Stimulated activated naive B cell treated with anti-CD40 and anti-IgM and Interleukin-4, amounts not matched to agents 10 μg/mL and 1 μg/mL and 100 μg/mL, for 72 hours (primary cell): ENCODE data around the gene CBFA2T2.
"Not testable (repeated sequence)": the region's sequence is repeated elsewhere in the genome, so short reads cannot be mapped to it uniquely, and the experiment has no call there.

ENCODE experiments used
- ATAC-seq, 2 donors: fragments of 150-1000 bp; cut with Tn5 transposase; replicated peaks; 2 replicates each; pipeline ENCODE4 v1.10.0; 2021; ENCODE audit warnings: moderate library complexity in 1 of 2
- DNase-seq: peaks from one replicate; pipeline ENCODE4 v3.0.0; 2021
- H3K27ac Mint-ChIP-seq: one replicate; pipeline ENCODE4 v1.8.0; 2022; ENCODE audit warnings: mild to moderate bottlenecking, mixed read lengths
- H3K27me3 Mint-ChIP-seq, 2 donors: one replicate each; pipeline ENCODE4 v1.8.0; 2022; ENCODE audit warnings: mixed read lengths in 2 of 2
- H3K36me3 Mint-ChIP-seq, 2 donors: one replicate each; pipeline ENCODE4 v1.8.0; 2022; ENCODE audit warnings: mixed read lengths in 2 of 2, mild to moderate bottlenecking in 1 of 2
- H3K4me1 Mint-ChIP-seq, 2 donors: one replicate each; pipeline ENCODE4 v1.8.0; 2022; ENCODE audit warnings: mixed read lengths in 2 of 2, mild to moderate bottlenecking in 1 of 2
- H3K4me3 Mint-ChIP-seq, 2 donors: one replicate each; pipeline ENCODE4 v1.8.0; 2022; ENCODE audit warnings: mild to moderate bottlenecking in 2 of 2, mixed read lengths in 2 of 2, moderate library complexity in 1 of 2
- H3K9me3 Mint-ChIP-seq, 2 donors: one replicate each; pipeline ENCODE4 v1.8.0; 2022; ENCODE audit warnings: mixed read lengths in 2 of 2, mild to moderate bottlenecking in 1 of 2

The CBFA2T2 gene

GRCh38 chr20:33606118-33606771, 116.3 kb downstream of the CBFA2T2 start:
- H3K27ac Mint-ChIP-seq: peak overlapping the region; percentile 33
- H3K4me3 Mint-ChIP-seq: peak overlapping the region in 1 of 2 donors; percentile 20
- peaks cover 34 to 78% of the 10 kb centered on the region in 2 donors for H3K4me1 Mint-ChIP-seq
- peaks cover 12 to 26% of the 10 kb centered on the region in 2 donors for H3K36me3 Mint-ChIP-seq
- DNase-seq (peak; percentile 2), ATAC-seq (peak; percentile 87 to 89)
- H3K27me3 Mint-ChIP-seq: no peaks in the 10 kb centered on the region
- H3K9me3 Mint-ChIP-seq: no peaks in the 10 kb centered on the region

DNA sequence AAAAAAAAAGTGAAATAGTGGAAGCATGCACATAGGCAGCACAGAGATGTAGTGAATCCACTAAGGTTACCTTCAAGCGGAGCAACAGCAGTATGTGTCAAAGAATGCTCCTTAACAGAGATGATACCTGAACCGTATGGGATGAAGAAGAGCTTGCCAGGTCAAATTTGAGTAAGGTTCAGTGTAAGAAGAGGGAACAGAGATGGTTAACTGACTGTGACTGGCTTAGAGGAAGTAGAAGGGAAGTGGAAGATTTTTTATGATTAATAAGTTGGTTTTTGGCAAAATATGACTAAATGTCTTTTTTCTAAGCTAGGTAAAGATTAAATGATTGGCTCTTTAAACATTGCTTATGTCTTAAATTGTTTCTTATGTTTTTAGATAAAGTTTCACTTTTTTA, 119.6 kb downstream of the CBFA2T2 start:
- ATAC-seq (peak; percentile 74 to 82), DNase-seq (no peak)
- H3K9me3 Mint-ChIP-seq: no peaks in the 10 kb centered on the region
- H3K27me3 Mint-ChIP-seq: no peaks in the 10 kb centered on the region
- peaks cover 17 to 50% of the 10 kb centered on the region in 2 donors for H3K4me1 Mint-ChIP-seq
- H3K4me3 Mint-ChIP-seq: peak overlapping the region in 1 of 2 donors; percentile 36
- H3K36me3 Mint-ChIP-seq: peaks cover 13 to 21% of the 10 kb centered on the region in 2 donors
- H3K27ac Mint-ChIP-seq: peak overlapping the region; percentile 21

- H3K27ac Mint-ChIP-seq: no peak overlapping the region
- H3K4me1 Mint-ChIP-seq: peaks cover 14 to 36% of the 10 kb centered on the region in 2 donors
- DNase-seq: no peak
- no peak for ATAC-seq
- no peak overlapping the region for H3K4me3 Mint-ChIP-seq
- H3K36me3 Mint-ChIP-seq: peaks cover 13 to 24% of the 10 kb centered on the region in 2 donors
- H3K9me3 Mint-ChIP-seq: no peaks in the 10 kb centered on the region
- no peaks in the 10 kb centered on the region for H3K27me3 Mint-ChIP-seq
Measured at GRCh38 chr20:33611106-33611505, 121.2 kb downstream of the CBFA2T2 start.

DNA sequence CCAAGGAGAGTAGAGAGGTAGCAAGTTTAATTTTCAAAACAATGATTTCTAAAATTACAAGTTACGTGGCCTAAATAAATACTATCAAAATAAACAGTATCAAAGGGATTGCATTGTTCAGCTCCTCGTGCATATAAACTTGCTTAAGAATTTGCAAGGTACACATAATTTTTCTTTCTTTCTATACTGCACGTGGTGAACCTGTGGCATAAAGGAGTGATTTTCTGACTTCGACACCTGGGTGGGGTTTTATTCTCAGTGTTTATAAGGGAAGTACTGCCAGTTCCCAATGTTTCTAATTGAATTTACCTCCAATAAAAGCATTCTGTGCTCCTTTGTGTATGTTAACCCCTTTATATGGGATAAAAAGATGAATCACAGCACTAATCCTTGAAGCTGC, 122.1 kb downstream of the CBFA2T2 start:
- no peaks in the 10 kb centered on the region for H3K9me3 Mint-ChIP-seq
- H3K27ac Mint-ChIP-seq: no peak overlapping the region
- DNase-seq: no peak
- H3K36me3 Mint-ChIP-seq: peaks cover 17 to 32% of the 10 kb centered on the region in 2 donors
- H3K4me3 Mint-ChIP-seq: no peak overlapping the region
- ATAC-seq: no peak
- H3K4me1 Mint-ChIP-seq: peaks cover 6 to 27% of the 10 kb centered on the region in 2 donors
- no peaks in the 10 kb centered on the region for H3K27me3 Mint-ChIP-seq

GRCh38 chr20:33621717-33622400, 132.0 kb downstream of the CBFA2T2 start:
- no peak for ATAC-seq
- H3K27me3 Mint-ChIP-seq: no peaks in the 10 kb centered on the region
- no peak overlapping the region for H3K4me3 Mint-ChIP-seq
- H3K36me3 Mint-ChIP-seq: peaks cover 32 to 49% of the 10 kb centered on the region in 2 donors
- DNase-seq: no peak
- H3K9me3 Mint-ChIP-seq: peaks cover 0 to 1% of the 10 kb centered on the region in 2 donors
- peaks cover 7 to 9% of the 10 kb centered on the region in 2 donors for H3K4me1 Mint-ChIP-seq
- H3K27ac Mint-ChIP-seq: no peak overlapping the region

- Mint-ChIP-seq H3K4me1 (peaks cover 7 to 9% of the 10 kb centered on the region in 2 donors), H3K36me3 (peaks cover 35 to 58% of the 10 kb centered on the region in 2 donors), H3K9me3 (peaks cover 0 to 3% of the 10 kb centered on the region in 2 donors), H3K27me3 (no peaks in the 10 kb centered on the region), H3K4me3 (no peak overlapping the region), H3K27ac (no peak overlapping the region)
- ATAC-seq: no peak
- no peak for DNase-seq
Measured at GRCh38 chr20:33622705-33623365, 132.9 kb downstream of the CBFA2T2 start.

DNA sequence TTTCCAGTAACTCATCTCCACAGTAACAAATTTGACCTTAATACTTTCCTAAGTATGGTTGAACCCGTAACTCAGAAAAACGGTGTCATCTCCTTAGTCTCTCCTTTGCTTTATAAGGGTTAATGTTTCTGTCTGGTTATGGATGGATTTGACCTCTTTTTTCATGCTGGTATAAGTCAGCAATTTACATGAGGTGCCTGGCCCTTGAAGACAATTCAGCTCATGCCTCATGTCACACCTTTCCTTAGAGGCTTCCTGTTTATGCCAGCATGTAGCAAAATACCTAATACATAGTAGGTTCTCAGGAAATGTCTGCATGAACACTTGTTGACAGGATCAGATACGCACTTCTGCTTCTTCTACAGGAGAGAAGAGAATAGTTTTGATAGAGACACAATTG, 134.5 kb downstream of the CBFA2T2 start:
- ATAC-seq (no peak), DNase-seq (no peak)
- peaks cover 40 to 65% of the 10 kb centered on the region in 2 donors for H3K36me3 Mint-ChIP-seq
- no peaks in the 10 kb centered on the region for H3K27me3 Mint-ChIP-seq
- H3K4me3 Mint-ChIP-seq: no peak overlapping the region
- H3K9me3 Mint-ChIP-seq: peaks cover 0 to 3% of the 10 kb centered on the region in 2 donors
- no peak overlapping the region for H3K27ac Mint-ChIP-seq
- H3K4me1 Mint-ChIP-seq: peaks cover 7 to 9% of the 10 kb centered on the region in 2 donors

DNA sequence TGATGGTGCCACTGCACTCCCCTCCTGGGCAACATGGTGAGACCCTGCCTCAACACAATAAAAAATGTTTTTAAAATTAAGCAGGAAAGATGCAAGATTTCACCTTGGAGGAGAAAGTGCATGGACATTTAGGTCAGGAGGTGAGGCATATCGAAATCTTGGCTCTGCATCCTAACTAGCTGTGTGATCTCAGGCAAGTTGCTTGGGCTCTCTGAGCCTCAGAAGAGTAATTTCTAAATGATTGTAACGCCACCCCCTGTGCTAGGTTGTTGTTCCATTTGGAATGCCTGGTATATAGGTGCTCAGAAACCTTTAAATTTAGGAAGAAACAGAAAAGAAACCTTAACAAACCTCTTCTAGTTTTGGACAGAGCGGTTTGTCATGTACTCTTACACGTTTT, 136.3 kb downstream of the CBFA2T2 start:
- H3K4me1 Mint-ChIP-seq: peaks cover 7 to 9% of the 10 kb centered on the region in 2 donors
- DNase-seq (no peak), ATAC-seq (no peak)
- peaks cover 53 to 77% of the 10 kb centered on the region in 2 donors for H3K36me3 Mint-ChIP-seq
- H3K27me3 Mint-ChIP-seq: no peaks in the 10 kb centered on the region
- H3K9me3 Mint-ChIP-seq: peaks cover 0 to 3% of the 10 kb centered on the region in 2 donors
- no peak overlapping the region for H3K4me3 Mint-ChIP-seq
- H3K27ac Mint-ChIP-seq: no peak overlapping the region

- Mint-ChIP-seq H3K4me1 (peaks cover 7 to 9% of the 10 kb centered on the region in 2 donors), H3K9me3 (peaks cover 0 to 3% of the 10 kb centered on the region in 2 donors), H3K27me3 (no peaks in the 10 kb centered on the region), H3K4me3 (no peak overlapping the region), H3K36me3 (peaks cover 53 to 81% of the 10 kb centered on the region in 2 donors), H3K27ac (no peak overlapping the region)
- no peak for ATAC-seq
- DNase-seq: no peak
Measured at GRCh38 chr20:33627577-33628216, 137.8 kb downstream of the CBFA2T2 start.

GRCh38 chr20:33629533-33629932, 139.6 kb downstream of the CBFA2T2 start:
- no peak for ATAC-seq
- DNase-seq: no peak
- Mint-ChIP-seq H3K4me3 (no peak overlapping the region), H3K27ac (no peak overlapping the region), H3K36me3 (peaks cover 40 to 64% of the 10 kb centered on the region in 2 donors), H3K9me3 (peaks cover 0 to 1% of the 10 kb centered on the region in 2 donors), H3K4me1 (peaks cover 3 to 4% of the 10 kb centered on the region in 2 donors), H3K27me3 (no peaks in the 10 kb centered on the region)

DNA sequence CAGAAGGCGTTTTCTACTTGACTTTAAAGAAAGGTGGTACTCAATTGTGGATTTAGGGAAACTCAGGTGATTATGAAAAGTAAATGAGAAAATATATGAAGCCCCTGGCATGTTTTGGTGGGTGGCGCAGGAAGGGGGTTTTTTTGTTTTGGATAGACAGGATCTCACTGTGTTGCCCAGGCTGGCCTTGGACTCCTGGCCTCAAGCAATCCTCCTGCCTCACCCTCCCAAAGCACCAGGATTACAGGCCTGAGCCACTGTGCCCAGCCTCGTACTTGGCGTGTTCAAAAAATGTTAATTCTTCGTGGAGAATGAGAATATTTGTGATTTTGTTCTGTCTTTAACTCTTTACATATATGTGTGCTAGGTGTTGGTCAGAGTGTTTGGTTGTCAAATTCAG, 140.1 kb downstream of the CBFA2T2 start:
- Mint-ChIP-seq H3K36me3 (peaks cover 40 to 60% of the 10 kb centered on the region in 2 donors), H3K4me3 (no peak overlapping the region), H3K4me1 (peaks cover 0 to 2% of the 10 kb centered on the region in 2 donors), H3K27ac (no peak overlapping the region), H3K27me3 (no peaks in the 10 kb centered on the region), H3K9me3 (peaks cover 0 to 1% of the 10 kb centered on the region in 2 donors)
- no peak for DNase-seq
- ATAC-seq: no peak

DNA sequence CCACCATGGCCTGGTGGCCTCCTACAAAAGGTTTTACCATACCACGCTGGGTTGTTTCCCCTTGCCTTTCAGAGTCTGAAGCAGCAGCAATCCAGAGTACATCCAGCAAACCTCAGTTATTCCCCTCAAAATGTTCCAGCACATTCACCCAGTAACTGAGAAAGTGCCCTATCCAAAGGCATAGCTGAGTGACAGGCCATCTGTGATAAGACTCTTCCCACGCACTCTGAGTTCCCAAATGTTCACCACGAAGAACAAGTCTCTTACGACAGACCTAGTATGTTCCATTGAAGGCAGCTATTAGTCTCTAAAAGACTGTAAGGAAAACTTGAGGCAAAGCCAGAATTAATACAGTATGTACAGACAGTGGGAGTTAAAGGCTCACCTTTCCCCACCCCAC, 140.6 kb downstream of the CBFA2T2 start:
- Mint-ChIP-seq H3K36me3 (peaks cover 35 to 54% of the 10 kb centered on the region in 2 donors), H3K27me3 (no peaks in the 10 kb centered on the region), H3K4me1 (no peaks in the 10 kb centered on the region), H3K27ac (no peak overlapping the region), H3K4me3 (no peak overlapping the region), H3K9me3 (peaks cover 0 to 1% of the 10 kb centered on the region in 2 donors)
- no peak for DNase-seq
- ATAC-seq: no peak

GRCh38 chr20:33631910-33632309, 142.0 kb downstream of the CBFA2T2 start:
- H3K9me3 Mint-ChIP-seq, ATAC-seq: not testable (repeated sequence)

GRCh38 chr20:33635341-33635740, 145.4 kb downstream of the CBFA2T2 start:
- Mint-ChIP-seq H3K9me3 (no peaks in the 10 kb centered on the region), H3K36me3 (peaks cover 33 to 38% of the 10 kb centered on the region in 2 donors), H3K27ac (no peak overlapping the region), H3K4me1 (no peaks in the 10 kb centered on the region), H3K4me3 (no peak overlapping the region), H3K27me3 (no peaks in the 10 kb centered on the region)
- ATAC-seq: no peak
- DNase-seq: no peak

More at GRCh38 chr20:33631910-33632309, 142.0 kb downstream of the CBFA2T2 start:
- H3K27me3 Mint-ChIP-seq, H3K4me1 Mint-ChIP-seq, H3K27ac Mint-ChIP-seq, DNase-seq, H3K4me3 Mint-ChIP-seq: not testable (repeated sequence)
- peaks cover 33 to 45% of the 10 kb centered on the region in 2 donors for H3K36me3 Mint-ChIP-seq
